Body of pancreas (tissue), 4 donors: ENCODE measurements around the gene TRIOBP. TPM values are rescaled to one million over a fixed set of nuclear protein-coding genes. Genes with fewer than 3 reads are reported as not detected.

ENCODE experiments used
- ATAC-seq: fragments of 150-250 bp; one replicate; pipeline ENCODE4 v1.9.1; 2016
- DNase-seq, 4 donors: peaks; one replicate each; pipeline ENCODE4 v3.0.0-alpha.2; 2019
- H3K27ac ChIP-seq, 4 donors: fragments of 200-600 bp; sonication (generic); 1 replicate in 3 of 4; 2 replicates in 1 of 4; pipeline versions ENCODE4 v1.5.1 to v1.6.1; 2016 to 2019; ENCODE audit warnings: mild to moderate bottlenecking in 1 of 4, mixed read lengths in 1 of 4, moderate library complexity in 1 of 4
- H3K27me3 ChIP-seq, 2 donors: fragments of 200-600 bp; sonication (generic); one replicate each; pipeline ENCODE4 v1.6.0; 2016; ENCODE audit warnings: mild to moderate bottlenecking in 1 of 2
- H3K36me3 ChIP-seq, 2 donors: fragments of 200-600 bp; sonication (generic); replicated peaks in 1 of 2; 2 replicates each; pipeline ENCODE4 v1.5.1; 2016; ENCODE audit warnings: low read depth in 2 of 2; ENCODE audit not compliant: insufficient read depth in 1 of 2
- H3K4me1 ChIP-seq: fragments of 200-600 bp; sonication (generic); one replicate; pipeline ENCODE4 v1.6.0; 2016
- H3K4me3 ChIP-seq, 2 donors: fragments of 200-600 bp; sonication (generic); 1 replicate in 1 of 2; 2 replicates in 1 of 2; pipeline ENCODE4 v1.5.1; 2016 to 2019
- H3K9me3 ChIP-seq, 3 donors: fragments of 200-600 bp; sonication (generic); 1 replicate in 2 of 3; 2 replicates in 1 of 3; pipeline ENCODE4 v1.5.1; 2016
- POLR2A ChIP-seq, 3 donors: fragments of 450-650 bp; IDR thresholded peaks; one replicate each; pipeline ENCODE4 v1.6.1; 2016; ENCODE audit warnings: antibody characterized with exemption in 3 of 3, mild to moderate bottlenecking in 2 of 3
- WGBS, 2 donors: methylation state at CpG; one replicate each; pipeline ENCODE4 v1.1.5; 2017; 5-methylcytosine and 5-hydroxymethylcytosine counted together
- intact Hi-C: fragments of 100-400 bp; cut with DNase I; formaldehyde crosslinking; loops from one replicate; pipeline ENCODE4 v1.15.1; 2023
- total RNA-seq, 2 donors: library from RNA; depleted of rRNA; stranded (reverse); fragments of >200 nt; gene quantifications; one replicate each; pipeline ENCODE4 v1.1.0, GENCODE V29; 2016
- TF ChIP-seq, protein P1 (sequence below), 7 experiments: fragments of 450-650 bp in 4 of 7; fragments of 200-600 bp in 3 of 7; sonication (generic) in 3 of 7; IDR thresholded peaks; one replicate each; pipeline ENCODE4 v1.5.1; 2016 to 2019; ENCODE audit warnings: antibody characterized with exemption in 7 of 7

The TRIOBP gene
- total RNA-seq, 2 donors from 2014 or later: 65.6 to 76.5 TPM

- TF ChIP-seq POLR2A (IDR thresholded peaks at IDR 0.05): no peak
- TF ChIP-seq, protein P1, sequence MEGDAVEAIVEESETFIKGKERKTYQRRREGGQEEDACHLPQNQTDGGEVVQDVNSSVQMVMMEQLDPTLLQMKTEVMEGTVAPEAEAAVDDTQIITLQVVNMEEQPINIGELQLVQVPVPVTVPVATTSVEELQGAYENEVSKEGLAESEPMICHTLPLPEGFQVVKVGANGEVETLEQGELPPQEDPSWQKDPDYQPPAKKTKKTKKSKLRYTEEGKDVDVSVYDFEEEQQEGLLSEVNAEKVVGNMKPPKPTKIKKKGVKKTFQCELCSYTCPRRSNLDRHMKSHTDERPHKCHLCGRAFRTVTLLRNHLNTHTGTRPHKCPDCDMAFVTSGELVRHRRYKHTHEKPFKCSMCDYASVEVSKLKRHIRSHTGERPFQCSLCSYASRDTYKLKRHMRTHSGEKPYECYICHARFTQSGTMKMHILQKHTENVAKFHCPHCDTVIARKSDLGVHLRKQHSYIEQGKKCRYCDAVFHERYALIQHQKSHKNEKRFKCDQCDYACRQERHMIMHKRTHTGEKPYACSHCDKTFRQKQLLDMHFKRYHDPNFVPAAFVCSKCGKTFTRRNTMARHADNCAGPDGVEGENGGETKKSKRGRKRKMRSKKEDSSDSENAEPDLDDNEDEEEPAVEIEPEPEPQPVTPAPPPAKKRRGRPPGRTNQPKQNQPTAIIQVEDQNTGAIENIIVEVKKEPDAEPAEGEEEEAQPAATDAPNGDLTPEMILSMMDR (IDR thresholded peaks at IDR 0.05): no peak
- no peak overlapping the region for H3K4me3 ChIP-seq
- ATAC-seq (no peak), DNase-seq (no peak)
- H3K9me3 ChIP-seq: no peaks in the 10 kb centered on the region
- WGBS, 2 donors: 50 to 68% methylated on average over 4 of the region's 4 CpGs
- H3K4me1 ChIP-seq: no peaks in the 10 kb centered on the region
- peaks cover 0 to 15% of the 10 kb centered on the region in 2 donors for H3K36me3 ChIP-seq
- no peak overlapping the region for H3K27ac ChIP-seq
- no peaks in the 10 kb centered on the region for H3K27me3 ChIP-seq
- intact Hi-C loops: no loop called here
These were observed 74.2 kb downstream of the TRIOBP start for GRCh38 chr22:37771081-37771480.

GRCh38 chr22:37771702-37772427 is 75.0 kb downstream of the TRIOBP start:
- no peaks in the 10 kb centered on the region for H3K9me3 ChIP-seq
- WGBS, 2 donors: 84 to 95% methylated on average over 7 to 13 of the region's 17 CpGs
- peaks cover 5% of the 10 kb centered on the region for H3K4me1 ChIP-seq
- no peak overlapping the region for H3K27ac ChIP-seq
- H3K4me3 ChIP-seq: no peak overlapping the region
- ATAC-seq (no peak), DNase-seq (no peak)
- no peaks in the 10 kb centered on the region for H3K27me3 ChIP-seq
- H3K36me3 ChIP-seq: peaks cover 0 to 15% of the 10 kb centered on the region in 2 donors
- intact Hi-C loops: no loop called here
- TF ChIP-seq, protein P1 (IDR thresholded peaks at IDR 0.05): no peak
- TF ChIP-seq POLR2A (IDR thresholded peaks at IDR 0.05): no peak

DNA sequence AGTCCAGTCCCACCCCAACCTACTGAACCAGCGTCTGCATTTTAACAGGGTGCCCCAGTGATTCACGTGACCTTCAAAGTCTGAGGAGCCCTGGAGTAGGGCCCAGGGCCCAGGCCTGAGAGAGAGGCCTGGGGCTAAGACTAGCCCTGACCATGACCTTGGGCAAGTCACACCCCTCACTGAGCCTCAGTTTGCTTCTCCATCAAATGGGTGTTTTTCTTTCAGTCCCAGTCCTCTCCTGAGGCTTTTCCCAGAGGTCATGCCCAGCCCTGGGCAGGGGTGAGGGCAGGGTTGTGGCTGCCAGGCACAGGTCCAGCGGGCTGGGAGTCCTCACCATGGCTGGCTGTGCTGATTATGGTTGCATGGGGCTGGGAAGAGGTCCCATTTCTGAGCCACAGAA is 77.9 kb downstream of the TRIOBP start:
- Histone ChIP-seq H3K9me3 (no peaks in the 10 kb centered on the region), H3K4me1 (peaks cover 15% of the 10 kb centered on the region), H3K27ac (no peak overlapping the region), H3K4me3 (no peak overlapping the region), H3K27me3 (no peaks in the 10 kb centered on the region), H3K36me3 (peaks cover 0 to 10% of the 10 kb centered on the region in 2 donors)
- ATAC-seq (no peak), DNase-seq (no peak)
- intact Hi-C loops: no loop called here
- WGBS, 2 donors: 77 to 88% methylated on average over 2 to 3 of the region's 3 CpGs
- TF ChIP-seq POLR2A (IDR thresholded peaks at IDR 0.05): no peak
- TF ChIP-seq, protein P1 (IDR thresholded peaks at IDR 0.05): no peak

DNA sequence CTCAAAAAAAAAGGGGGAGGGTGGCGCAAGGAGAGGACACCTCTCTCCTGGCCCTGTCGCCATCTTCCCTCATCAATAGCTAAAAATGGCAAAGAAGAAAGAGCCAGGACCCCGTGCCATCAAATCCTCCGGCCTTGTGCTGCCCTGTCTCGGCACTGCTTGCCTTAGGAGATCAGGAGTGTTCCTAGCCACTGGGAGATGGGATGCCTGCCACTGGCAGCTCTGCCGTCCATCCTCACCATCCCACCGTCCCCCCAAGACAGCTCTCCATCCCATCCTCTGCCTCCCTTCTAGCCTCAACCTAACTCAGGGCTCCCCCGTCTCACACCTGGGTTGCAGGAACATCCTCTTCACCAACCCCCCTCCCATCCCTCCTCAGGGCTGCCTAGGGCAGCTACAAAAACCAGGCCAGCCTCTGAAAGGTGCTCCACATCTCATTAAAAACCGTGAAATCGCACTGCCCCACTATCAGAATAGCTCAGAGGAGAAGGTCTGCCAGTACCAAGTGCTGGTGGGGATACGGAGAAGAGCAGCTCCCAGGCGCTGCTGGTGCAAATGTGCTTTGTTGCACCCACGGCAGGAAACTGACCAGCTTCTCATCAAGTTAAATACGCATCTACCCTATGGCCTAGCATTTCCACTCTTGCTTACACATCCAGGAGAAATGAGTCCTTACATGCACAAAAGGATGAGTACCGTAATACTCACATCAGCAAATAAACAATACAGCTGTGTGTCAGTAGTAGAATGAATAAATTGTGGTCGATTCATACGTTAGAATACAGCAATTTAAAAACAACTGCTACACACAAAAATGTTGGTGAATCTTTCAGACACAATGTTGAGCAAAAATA is 79.2 kb downstream of the TRIOBP start:
- H3K27ac ChIP-seq: peak overlapping the region in 3 of 4 donors; percentile 62 to 72 (median 71)
- ATAC-seq (no peak), DNase-seq (no peak)
- peaks cover 15% of the 10 kb centered on the region for H3K4me1 ChIP-seq
- no peak for TF ChIP-seq POLR2A (IDR thresholded peaks at IDR 0.05)
- TF ChIP-seq, protein P1 (IDR thresholded peaks at IDR 0.05): no peak
- intact Hi-C loops: no loop called here
- H3K4me3 ChIP-seq: no peak overlapping the region
- no peaks in the 10 kb centered on the region for H3K27me3 ChIP-seq
- peaks cover 0 to 10% of the 10 kb centered on the region in 2 donors for H3K36me3 ChIP-seq
- no peaks in the 10 kb centered on the region for H3K9me3 ChIP-seq
- 88 to 90% methylated on average over 17 of the region's 17 CpGs for WGBS, 2 donors
